PC-9 (cell line): ENCODE measurements around the gene PTPRCAP. TPM values are rescaled to one million over a fixed set of nuclear protein-coding genes. Genes with fewer than 3 reads are reported as not detected.

Experiments used
- BruUV-seq: library from RNA; stranded (reverse); fragments of 400-500 nt; replicated peaks from 2 replicates; lab custom pipeline; 2021; lab: Mats Ljungman, UMichigan
- CTCF ChIA-PET: fragments of 300-600 bp; sonication (Branson Sonifier 250); formaldehyde crosslinking; loops from one replicate; lab custom pipeline; 2022; ENCODE audit warnings: antibody characterized with exemption; lab: Charles Lee
- POLR2A ChIA-PET: fragments of 300-600 bp; sonication (Branson Sonifier 250); formaldehyde crosslinking; loops from one replicate; lab custom pipeline; 2022; ENCODE audit warnings: antibody characterized with exemption; ENCODE audit not compliant: unreplicated experiment; lab: Charles Lee
- DNase-seq, 2 experiments: peaks; one replicate each; pipeline versions ENCODE4 v3.0.0 to v3.0.0-alpha.2; 2015 to 2022; ENCODE audit warnings: mixed read lengths in 1 of 2
- H2AFZ ChIP-seq: fragments of 200-600 bp; sonication (generic); 2 replicates; pipeline ENCODE4 v1.8.1; 2017; ENCODE audit warnings: antibody characterized with exemption
- H3F3A ChIP-seq: fragments of 200-600 bp; sonication (generic); 2 replicates; pipeline ENCODE4 v1.8.1; 2017; ENCODE audit warnings: antibody characterized with exemption, mild to moderate bottlenecking, low read depth; ENCODE audit not compliant: insufficient read depth
- H3K27ac ChIP-seq: fragments of 200-600 bp; sonication (generic); 2 replicates; pipeline ENCODE4 v1.6.1; 2016; ENCODE audit warnings: mixed run types
- H3K27me3 ChIP-seq: fragments of 200-600 bp; sonication (generic); 2 replicates; pipeline ENCODE4 v1.6.1; 2016; ENCODE audit warnings: low read depth, mixed run types; ENCODE audit not compliant: insufficient read depth
- H3K36me3 ChIP-seq: fragments of 200-600 bp; sonication (generic); 2 replicates; pipeline ENCODE4 v1.6.1; 2016; ENCODE audit warnings: low read depth, mixed run types
- H3K4me1 ChIP-seq: fragments of 200-600 bp; sonication (generic); replicated peaks from 2 replicates; pipeline ENCODE4 v1.6.1; 2016; ENCODE audit warnings: mixed run types; ENCODE audit not compliant: insufficient read depth
- H3K4me2 ChIP-seq: fragments of 200-600 bp; sonication (generic); 2 replicates; pipeline ENCODE4 v1.6.1; 2017; ENCODE audit warnings: mixed run types
- H3K4me3 ChIP-seq: fragments of 200-600 bp; sonication (generic); 2 replicates; pipeline ENCODE4 v1.6.1; 2016; ENCODE audit warnings: mixed run types
- H3K79me2 ChIP-seq: fragments of 200-600 bp; sonication (generic); 2 replicates; pipeline ENCODE4 v1.6.1; 2017; ENCODE audit warnings: low read depth, mixed run types
- H3K9me2 ChIP-seq: fragments of 200-600 bp; sonication (generic); 2 replicates; pipeline ENCODE4 v1.8.1; 2017; ENCODE audit warnings: mild to moderate bottlenecking; ENCODE audit not compliant: insufficient read depth
- H3K9me3 ChIP-seq: fragments of 200-600 bp; sonication (generic); 2 replicates; pipeline ENCODE4 v1.8.1; 2016; ENCODE audit warnings: low read depth; ENCODE audit not compliant: insufficient read depth
- H4K20me1 ChIP-seq: fragments of 200-600 bp; sonication (generic); 2 replicates; pipeline ENCODE4 v1.8.1; 2017; ENCODE audit not compliant: insufficient read depth
- CTCF ChIP-seq: fragments of 200-600 bp; sonication (generic); conservative IDR thresholded peaks from 2 replicates; pipeline ENCODE4 v1.6.1; 2017; ENCODE audit warnings: mixed run types, antibody characterized with exemption, mild to moderate bottlenecking, moderate library complexity
- EZH2 ChIP-seq: fragments of 200-600 bp; sonication (generic); IDR thresholded peaks from 2 replicates; pipeline ENCODE4 v1.8.0; 2017; ENCODE audit warnings: antibody characterized with exemption, low read depth
- intact Hi-C: fragments of 100-400 bp; cut with micrococcal nuclease; formaldehyde crosslinking; loops from one replicate; pipeline ENCODE4 v1.10.0; 2022; ENCODE audit not compliant: unreplicated experiment
- total RNA-seq: library from RNA; stranded (reverse); gene quantifications from 2 replicates; pipeline ENCODE4 v1.2.3, GENCODE V29; 2021

PTPRCAP gene
- total RNA-seq, 1 experiment from 2014 or later = 1.3 TPM

- ChIA-PET POLR2A (interaction anchor here (0.7 kb wide), 1 partner anchor 34 kb away, joined by 4 read pairs; the partner anchor contains the start of gene AIP), CTCF (no interaction called here)
- peaks cover 10% of the 10 kb centered on the region; the same call in 1 of the 2 replicates for H3K79me2 ChIP-seq
- no peak overlapping the region for H2AFZ ChIP-seq
- H3K9me3 ChIP-seq = no peaks in the 10 kb centered on the region
- peaks cover 6% of the 10 kb centered on the region; the same call in 1 of the 2 replicates for H3K4me1 ChIP-seq
- no peaks in the 10 kb centered on the region for H3K9me2 ChIP-seq
- no peaks in the 10 kb centered on the region for H4K20me1 ChIP-seq
- intact Hi-C loops = no loop called here
- TF ChIP-seq EZH2 (no peak), CTCF (no peak)
- no peak for DNase-seq
- H3K36me3 ChIP-seq = no peaks in the 10 kb centered on the region
- H3K4me3 ChIP-seq = no peak overlapping the region
- H3F3A ChIP-seq = peaks cover 21% of the 10 kb centered on the region; the same call in 1 of the 2 replicates
- no peak overlapping the region for H3K4me2 ChIP-seq
- no peak overlapping the region for H3K27ac ChIP-seq
- no peaks in the 10 kb centered on the region for H3K27me3 ChIP-seq
- BruUV-seq = no TSS peak
These were observed 10.7 kb upstream of the PTPRCAP start for GRCh38 chr11:67448220-67448609.

- ChIA-PET POLR2A (no interaction called here), CTCF (no interaction called here)
- Histone ChIP-seq H3K4me3 (no peak overlapping the region), H4K20me1 (no peaks in the 10 kb centered on the region), H3K79me2 (peaks cover 20% of the 10 kb centered on the region), H3F3A (peaks cover 22% of the 10 kb centered on the region; the same call in 1 of the 2 replicates), H2AFZ (no peak overlapping the region), H3K4me2 (no peak overlapping the region), H3K36me3 (no peaks in the 10 kb centered on the region; the same call in 1 of the 2 replicates), H3K4me1 (peaks cover 13% of the 10 kb centered on the region), H3K9me2 (no peaks in the 10 kb centered on the region), H3K27ac (no peak overlapping the region), H3K9me3 (no peaks in the 10 kb centered on the region), H3K27me3 (no peaks in the 10 kb centered on the region)
- DNase-seq = no peak
- intact Hi-C loops = no loop called here
- TF ChIP-seq CTCF = no peak
- BruUV-seq = no TSS peak
These were observed 8.0 kb upstream of the PTPRCAP start for GRCh38 chr11:67445515-67445914.

- Histone ChIP-seq H3K4me2 (peak overlapping the region; percentile 87), H2AFZ (no peak overlapping the region), H3K27me3 (no peaks in the 10 kb centered on the region), H3K9me3 (no peaks in the 10 kb centered on the region), H4K20me1 (0 out of 2 replicates have a peak, but pooled peaks cover 6% of the 10 kb centered on the region), H3K36me3 (no peaks in the 10 kb centered on the region; the same call in none of the 2 replicates), H3K9me2 (no peaks in the 10 kb centered on the region), H3K79me2 (peaks cover 20% of the 10 kb centered on the region), H3K27ac (peak overlapping the region; percentile 35; the same call in 1 of the 2 replicates), H3F3A (peaks cover 37% of the 10 kb centered on the region), H3K4me1 (peaks cover 13% of the 10 kb centered on the region), H3K4me3 (peak overlapping the region; percentile 70)
- BruUV-seq = no TSS peak
- TF ChIP-seq EZH2 (no peak), CTCF (no peak)
- POLR2A ChIA-PET = interaction anchor here (0.6 to 0.7 kb wide), 3 partner anchors 297 to 381 kb away, joined by 4 to 11 read pairs (median 9); no protein-coding TSS in a partner anchor
- no peak for DNase-seq
- intact Hi-C loops = loop anchor here (1.0 to 5.0 kb wide), 3 partner anchors 22 to 65 kb away; partner anchors contain the start of genes CDK2AP2, PITPNM1 and TMEM134
- CTCF ChIA-PET = interaction anchor here (0.6 kb wide), 1 partner anchor 17 kb away, joined by 3 read pairs; no protein-coding TSS in a partner anchor
These were observed 5.3 kb upstream of the PTPRCAP start for GRCh38 chr11:67442504-67443404.
